Neutrophil (primary cell): Measurements from ENCODE around the gene CCDC74B.
"Not testable (repeated sequence)": the region's sequence is repeated elsewhere in the genome, so short reads cannot be mapped to it uniquely, and the experiment has no call there.

Source experiments
- H3K27ac ChIP-seq: fragments of 200-600 bp; sonication (generic); 2 replicates; pipeline ENCODE4 v1.5.1; 2016; ENCODE audit warnings: mild to moderate bottlenecking, moderate library complexity
- H3K27me3 ChIP-seq: fragments of 200-600 bp; sonication (generic); 2 replicates; pipeline ENCODE4 v1.6.0; 2016; ENCODE audit warnings: mild to moderate bottlenecking
- H3K36me3 ChIP-seq: fragments of 200-600 bp; sonication (generic); 2 replicates; pipeline ENCODE4 v1.5.1; 2017
- H3K4me1 ChIP-seq, 2 experiments: fragments of 200-600 bp in 1 of 2; sonication (generic) in 1 of 2; 1 replicate in 1 of 2; 2 replicates in 1 of 2; pipeline versions ENCODE4 v1.5.1 to v1.6.1; 2013 to 2016; ENCODE audit warnings: low read depth in 1 of 2, low read length in 1 of 2, mild to moderate bottlenecking in 1 of 2, moderate library complexity in 1 of 2; ENCODE audit not compliant: control insufficient read depth in 1 of 2, insufficient read depth in 1 of 2
- H3K4me3 ChIP-seq, 2 experiments: fragments of 200-600 bp in 1 of 2; sonication (generic) in 1 of 2; 1 replicate in 1 of 2; 2 replicates in 1 of 2; pipeline ENCODE4 v1.5.1; 2013 to 2016; ENCODE audit warnings: low read depth in 1 of 2, low read length in 1 of 2, mild to moderate bottlenecking in 1 of 2, moderate library complexity in 1 of 2
- H3K9me3 ChIP-seq: fragments of 200-600 bp; sonication (generic); 2 replicates; pipeline ENCODE4 v1.5.1; 2016
- CTCF ChIP-seq: fragments of 200-600 bp; sonication (generic); IDR thresholded peaks from 2 replicates; pipeline ENCODE4 v1.5.1; 2016; ENCODE audit warnings: antibody characterized with exemption

The CCDC74B gene

GRCh38 chr2:130181880-130182682 lies 37.2 kb upstream of the CCDC74B start, which contains the start of gene MZT2B:
TSS of gene MZT2B (plus strand) at chr2:130182262. CDS start at chr2:130182283, 21 bp downstream.
- TF ChIP-seq CTCF: peak; percentile 92
- H3K9me3 ChIP-seq, H3K36me3 ChIP-seq, H3K27me3 ChIP-seq: not testable (repeated sequence)
- H3K4me3 ChIP-seq: peak within 1 kb of the TSS; percentile 78 to 87
- peak within 1 kb of the TSS; percentile 87 for H3K27ac ChIP-seq
- H3K4me1 ChIP-seq: peaks cover 18 to 19% of the 10 kb centered on the region in 2 experiments

- TF ChIP-seq CTCF: no peak
- H3K9me3 ChIP-seq: no peaks in the 10 kb centered on the region
- H3K27ac ChIP-seq: peak within 1 kb of the TSS; percentile 87
- H3K27me3 ChIP-seq: no peaks in the 10 kb centered on the region
- H3K4me1 ChIP-seq: peaks cover 19 to 23% of the 10 kb centered on the region in 2 experiments
- no peaks in the 10 kb centered on the region for H3K36me3 ChIP-seq
- peak within 1 kb of the TSS; percentile 78 to 87 for H3K4me3 ChIP-seq
Observed at GRCh38 chr2:130181325-130181879, 36.5 kb upstream of the CCDC74B start, which contains the start of gene SMPD4. TSS of gene SMPD4 (minus strand) at chr2:130181602. CDS start at chr2:130176592, 5,010 bp downstream.

GRCh38 chr2:130180404-130181324 lies 35.8 kb upstream of the CCDC74B start:
- not testable (repeated sequence) for H3K27me3 ChIP-seq, H3K36me3 ChIP-seq, H3K9me3 ChIP-seq
- Histone ChIP-seq H3K4me3 (peak overlapping the region; percentile 78 to 87), H3K4me1 (peaks cover 24 to 28% of the 10 kb centered on the region in 2 experiments), H3K27ac (peak overlapping the region; percentile 87)

GRCh38 chr2:130174866-130175265 lies 30.0 kb upstream of the CCDC74B start:
- not testable (repeated sequence) for H3K27me3 ChIP-seq, H3K4me3 ChIP-seq, H3K9me3 ChIP-seq
- peaks cover 30% of the 10 kb centered on the region for H3K36me3 ChIP-seq
- peaks cover 11 to 20% of the 10 kb centered on the region in 2 experiments for H3K4me1 ChIP-seq
- peak overlapping the region; percentile 68 for H3K27ac ChIP-seq

GRCh38 chr2:130169896-130170295 lies 25.0 kb upstream of the CCDC74B start:
- H3K9me3 ChIP-seq: no peaks in the 10 kb centered on the region
- no peak overlapping the region for H3K27ac ChIP-seq
- H3K4me1 ChIP-seq: peaks cover 0 to 2% of the 10 kb centered on the region in 2 experiments
- no peak for TF ChIP-seq CTCF
- no peaks in the 10 kb centered on the region for H3K27me3 ChIP-seq
- H3K36me3 ChIP-seq: peaks cover 63% of the 10 kb centered on the region
- no peak overlapping the region for H3K4me3 ChIP-seq

- H3K36me3 ChIP-seq: peaks cover 65% of the 10 kb centered on the region
- not testable (repeated sequence) for H3K4me1 ChIP-seq
Observed at GRCh38 chr2:130169163-130169562, 24.3 kb upstream of the CCDC74B start.

GRCh38 chr2:130166611-130167010 lies 21.7 kb upstream of the CCDC74B start:
- not testable (repeated sequence) for H3K9me3 ChIP-seq, H3K4me3 ChIP-seq, H3K4me1 ChIP-seq, H3K27me3 ChIP-seq, H3K27ac ChIP-seq
- H3K36me3 ChIP-seq: peaks cover 70% of the 10 kb centered on the region

More at GRCh38 chr2:130169163-130169562, 24.3 kb upstream of the CCDC74B start:
- not testable (repeated sequence) for H3K9me3 ChIP-seq, H3K4me3 ChIP-seq, H3K27ac ChIP-seq, H3K27me3 ChIP-seq
